HG02973 (cell line): ENCODE data around the gene HMCN1.

Experiments
- ATAC-seq: cut with Tn5 transposase; IDR thresholded peaks from one replicate; pipeline ENCODE4 v1.9.1; 2021; ENCODE audit warnings: moderate library complexity; ENCODE audit not compliant: unreplicated experiment

Gene HMCN1

DNA sequence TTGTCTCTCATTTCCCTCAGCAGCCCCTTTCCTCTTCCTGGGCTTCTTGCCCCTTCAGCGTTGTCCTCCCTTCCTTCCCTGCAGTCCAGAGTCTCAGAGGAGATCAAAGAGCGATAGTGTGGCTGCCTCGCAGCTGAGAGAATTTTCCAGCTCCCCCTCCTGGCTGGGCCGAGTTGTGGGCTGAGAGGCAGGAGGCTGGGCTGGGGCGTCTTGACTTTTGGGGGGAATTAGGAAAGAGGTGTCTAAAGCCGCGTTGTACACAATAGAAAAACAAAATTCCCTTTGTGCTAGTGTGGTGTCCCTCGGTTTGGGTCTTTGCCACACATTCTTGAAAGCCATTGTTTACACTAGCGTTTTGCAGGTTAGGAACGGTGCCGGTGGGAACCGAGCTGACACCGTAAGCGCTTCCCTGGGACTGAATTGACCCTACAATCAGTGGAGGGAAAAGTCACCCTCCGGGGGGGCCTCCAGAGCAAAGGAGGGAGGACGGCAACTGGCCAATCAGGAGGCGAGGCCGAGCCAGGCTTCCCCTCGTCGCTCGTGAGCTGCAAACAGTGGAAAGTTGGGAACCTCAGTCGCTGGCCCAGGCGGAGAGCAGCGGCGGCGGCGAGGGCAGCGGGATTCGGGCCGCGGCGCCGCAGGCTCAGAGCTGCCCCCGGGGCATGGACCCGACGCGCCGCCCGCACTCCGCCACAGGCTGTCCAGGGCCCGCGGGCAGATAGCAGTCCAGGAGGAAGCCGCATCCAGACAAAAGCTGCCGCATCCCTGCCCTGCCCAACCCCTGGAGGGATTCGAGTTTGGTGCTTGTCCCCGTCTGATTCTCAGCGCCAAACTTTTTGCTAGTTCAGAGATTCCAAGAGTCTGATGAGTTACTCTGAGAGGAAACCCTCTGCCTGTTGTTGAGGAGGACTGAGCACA is at the start of gene HMCN1:
Gene HMCN1, plus strand, starts transcription at position 574 of the 918 bp plus-strand sequence. CDS start 389 bp downstream, outside the sequence.
- no peak for ATAC-seq

DNA sequence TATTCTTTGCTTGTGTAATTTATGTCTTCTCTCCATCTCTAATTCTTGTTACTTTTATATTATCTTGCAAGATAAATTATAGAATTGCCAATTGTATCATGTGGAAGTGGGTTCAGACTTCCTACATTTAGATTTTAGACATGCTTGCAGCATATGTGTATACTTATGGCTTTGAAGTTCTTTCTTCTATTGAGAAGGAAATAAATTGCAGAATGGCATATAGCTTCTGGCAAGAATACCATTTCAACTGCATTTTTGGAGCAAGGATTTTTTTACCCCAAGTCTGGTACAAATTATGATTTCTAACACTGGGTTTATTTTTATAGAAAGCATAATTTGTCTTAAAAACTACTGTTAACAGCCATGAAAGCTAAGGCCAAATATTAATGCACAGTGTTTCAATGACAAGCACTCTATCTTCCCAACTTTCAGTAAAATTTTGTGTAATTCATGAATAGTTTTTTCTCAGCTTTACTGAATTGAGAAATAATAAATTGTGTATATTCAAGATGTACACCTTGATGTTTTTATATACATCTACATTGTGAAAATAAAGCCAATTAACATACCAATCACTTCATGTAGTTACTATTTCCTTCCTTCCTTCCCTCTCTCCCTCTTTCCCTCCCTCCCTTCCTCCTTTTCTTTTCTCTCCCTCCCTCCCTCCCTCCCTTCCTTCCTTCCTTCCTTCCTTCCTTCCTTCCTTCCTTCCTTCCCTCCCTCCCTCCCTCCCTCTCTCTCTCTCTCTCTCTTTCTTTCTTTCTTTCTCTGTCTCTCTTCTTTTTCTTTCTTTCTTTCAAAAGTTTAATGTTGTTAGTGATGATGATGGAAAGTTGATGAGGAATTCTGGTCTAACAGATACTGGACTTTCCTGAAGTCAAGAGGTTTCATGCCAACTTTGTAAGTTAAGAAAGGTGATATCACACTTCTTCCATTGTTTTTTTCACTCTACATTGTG is 47.1 kb upstream of the HMCN1 start:
- ATAC-seq = no peak

DNA sequence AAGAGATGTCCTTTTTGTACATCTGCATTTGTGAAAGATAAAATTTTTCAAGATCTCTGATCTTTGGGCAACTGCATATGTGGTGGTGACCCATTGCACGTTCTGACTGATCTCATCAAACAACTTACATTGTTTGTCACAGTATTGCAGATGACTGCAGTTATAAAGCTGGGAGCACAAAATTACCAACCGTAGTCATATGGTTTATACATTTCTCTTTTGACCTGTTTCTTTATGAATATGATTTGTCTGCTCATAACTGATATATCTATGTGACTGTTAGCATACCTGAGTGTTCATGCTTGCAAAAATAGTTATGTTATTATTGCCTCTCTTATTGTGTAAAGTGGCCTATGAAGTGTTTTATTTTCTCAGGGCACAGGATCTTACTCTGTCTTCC is 43.7 kb upstream of the HMCN1 start:
- no peak for ATAC-seq

DNA sequence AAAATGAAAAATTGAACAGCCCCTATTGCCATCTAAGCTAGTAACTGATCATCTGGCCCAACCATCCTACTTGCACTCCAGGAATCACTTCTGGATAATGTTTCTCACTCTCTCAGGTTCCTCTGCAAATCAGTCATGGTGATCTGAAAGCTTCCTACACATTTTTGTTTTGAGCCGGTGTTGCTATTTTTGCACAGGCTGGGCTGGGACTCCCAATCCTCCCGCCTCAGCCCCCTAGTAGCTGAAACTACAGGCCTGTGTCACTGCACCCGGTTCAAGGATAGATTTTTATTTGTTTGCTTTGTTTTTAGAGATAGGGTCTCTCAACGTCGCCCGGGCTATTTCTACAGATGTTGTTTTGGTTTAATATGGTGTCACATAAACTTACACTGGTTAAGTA is 40.5 kb upstream of the HMCN1 start:
- ATAC-seq = peak; percentile 21

DNA sequence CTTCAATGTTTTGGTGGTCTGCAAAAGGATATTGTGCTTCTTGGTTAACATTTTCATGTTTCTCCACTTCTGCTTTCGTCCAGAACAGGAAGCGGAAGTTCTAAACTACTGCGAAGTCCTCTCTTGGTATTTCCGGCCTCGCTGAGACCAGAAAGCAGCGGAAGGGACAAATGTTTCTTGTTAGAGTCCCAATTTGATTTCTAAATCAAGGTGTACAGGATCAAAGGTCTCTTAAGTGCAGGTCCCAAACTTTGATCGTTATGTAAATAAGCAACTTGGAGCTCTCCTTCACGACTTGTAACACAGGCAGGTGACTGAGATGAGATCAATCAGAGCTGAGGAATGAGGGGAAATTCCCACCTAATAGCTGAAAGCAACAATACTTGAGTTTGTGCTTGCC is 40.1 kb upstream of the HMCN1 start:
- ATAC-seq = peak; percentile 93

DNA sequence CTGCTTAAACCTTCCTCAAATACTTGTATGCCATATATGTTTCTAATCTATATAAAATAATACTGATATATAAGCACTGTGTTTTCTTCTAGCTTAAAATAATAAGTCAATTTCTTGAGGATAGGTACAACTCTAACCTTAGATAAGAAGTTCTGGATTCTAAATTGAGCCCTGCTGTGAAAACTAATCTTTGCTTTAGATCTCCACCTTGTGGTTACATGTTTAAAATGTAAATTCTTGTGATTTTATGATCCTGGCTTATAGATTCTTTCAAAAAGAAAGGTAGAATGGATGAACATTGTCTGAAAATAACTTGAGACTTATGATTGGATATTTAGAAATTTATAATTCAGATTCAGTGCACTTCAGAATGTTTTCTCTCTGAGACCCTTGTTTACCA is 38.9 kb upstream of the HMCN1 start:
- ATAC-seq = no peak

DNA sequence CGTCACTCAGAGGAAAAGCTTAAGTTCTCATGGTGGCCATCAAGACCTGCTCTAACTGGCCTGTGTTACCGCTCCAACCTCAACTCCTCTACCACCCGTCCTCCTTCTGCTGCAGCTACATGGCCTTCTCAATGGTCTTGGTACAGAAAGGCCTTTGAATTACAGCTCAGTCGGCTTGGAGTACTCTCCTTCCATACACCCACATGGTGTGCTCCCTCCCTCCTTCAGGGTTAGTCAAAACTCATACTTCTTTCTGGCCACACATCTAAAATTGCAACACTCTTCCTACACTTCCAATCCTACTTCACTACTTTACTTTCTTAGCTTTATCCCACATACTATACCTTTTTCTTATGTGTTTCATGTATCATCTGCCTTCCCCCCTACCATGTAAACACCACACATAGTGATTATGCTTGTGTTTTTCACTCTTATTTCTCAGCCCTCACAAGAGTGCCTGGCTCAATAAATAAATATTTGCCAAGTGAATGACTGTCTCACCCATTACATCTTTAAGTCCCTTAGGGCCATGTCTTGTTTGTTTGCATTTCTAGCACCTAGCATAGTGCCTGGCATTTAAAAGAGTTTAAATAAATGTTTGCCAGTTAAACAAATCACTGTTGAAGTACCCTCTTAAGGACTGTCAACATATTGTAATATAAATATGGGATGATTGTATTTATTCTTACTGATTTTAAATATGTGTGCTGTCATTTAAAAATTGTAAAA is 37.6 kb upstream of the HMCN1 start:
- no peak for ATAC-seq

DNA sequence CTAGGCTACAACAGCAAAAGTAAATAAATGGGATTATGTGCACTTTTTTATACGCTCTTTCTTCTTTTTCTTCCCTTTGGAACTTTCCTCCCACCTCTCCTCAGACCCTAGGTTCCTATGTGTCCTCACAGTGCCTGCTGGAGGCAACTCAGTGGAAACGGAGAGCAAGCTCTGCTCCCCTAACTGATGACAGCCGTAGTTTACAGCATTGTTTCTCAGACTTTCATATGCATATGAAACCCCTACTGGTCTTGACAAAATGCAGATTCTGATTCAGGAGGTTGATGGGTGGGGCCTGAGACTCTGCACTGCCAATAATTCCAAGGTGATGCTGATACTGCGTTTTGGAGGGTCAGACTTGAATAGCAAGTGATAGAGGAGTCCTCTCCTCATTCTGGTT is 34.3 kb upstream of the HMCN1 start:
- no peak for ATAC-seq

DNA sequence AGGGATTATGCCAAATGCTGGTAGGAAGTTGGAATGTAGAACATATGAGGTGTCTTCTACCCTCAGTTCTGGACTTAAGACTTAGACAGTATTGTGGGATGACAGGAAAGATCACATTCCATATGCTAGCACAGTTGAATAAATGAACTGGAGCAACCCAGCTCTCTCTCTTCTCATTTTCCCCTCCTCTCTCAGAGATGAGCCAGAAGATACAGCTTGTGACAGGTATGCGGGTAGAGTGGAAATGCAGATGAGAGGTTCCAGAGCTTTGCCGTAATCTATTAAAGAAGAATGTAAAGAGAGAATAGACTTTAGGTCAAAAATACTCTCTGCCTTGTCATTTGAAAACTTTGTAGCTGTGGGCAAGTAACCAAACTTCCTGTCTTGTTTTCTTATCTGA is 32.5 kb upstream of the HMCN1 start:
- ATAC-seq = no peak

DNA sequence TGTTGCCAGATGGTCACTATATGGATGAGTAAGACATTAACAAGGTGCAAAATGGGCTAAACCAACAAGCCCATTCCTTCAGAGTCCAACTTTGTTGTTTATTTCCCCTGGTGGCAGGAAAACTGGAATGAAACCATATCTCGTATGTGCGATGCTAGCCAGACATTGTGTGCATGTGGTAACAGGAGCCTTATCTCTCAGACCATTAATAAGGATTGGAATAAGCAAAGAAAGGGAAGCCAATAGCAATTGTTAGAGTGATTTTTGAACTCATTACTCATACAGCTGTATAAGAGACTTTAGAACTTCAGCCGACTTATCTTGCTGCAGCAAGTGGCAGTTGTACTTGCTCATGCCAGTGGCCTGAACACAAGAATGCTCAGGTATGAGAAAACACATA is 30.0 kb upstream of the HMCN1 start:
- ATAC-seq = no peak

DNA sequence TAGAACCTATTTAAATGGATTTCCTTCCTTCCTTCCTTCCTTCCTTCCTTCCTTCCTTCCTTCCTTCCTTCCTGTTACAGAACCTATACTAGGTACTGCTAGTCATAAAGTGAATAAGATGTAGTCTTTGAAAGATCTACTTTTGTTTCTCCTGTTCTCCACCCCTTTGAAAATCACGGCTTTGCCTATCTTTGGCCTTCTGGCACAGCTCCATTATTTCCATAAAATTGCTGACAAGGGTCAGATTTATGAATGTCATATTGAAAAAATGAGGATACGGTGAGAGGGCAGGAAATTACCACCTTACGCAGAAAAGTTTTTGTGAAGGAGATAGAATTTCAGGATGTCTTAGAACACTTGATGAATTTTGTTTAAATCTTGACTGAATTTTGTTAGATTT is 18.1 kb upstream of the HMCN1 start:
- no peak for ATAC-seq

DNA sequence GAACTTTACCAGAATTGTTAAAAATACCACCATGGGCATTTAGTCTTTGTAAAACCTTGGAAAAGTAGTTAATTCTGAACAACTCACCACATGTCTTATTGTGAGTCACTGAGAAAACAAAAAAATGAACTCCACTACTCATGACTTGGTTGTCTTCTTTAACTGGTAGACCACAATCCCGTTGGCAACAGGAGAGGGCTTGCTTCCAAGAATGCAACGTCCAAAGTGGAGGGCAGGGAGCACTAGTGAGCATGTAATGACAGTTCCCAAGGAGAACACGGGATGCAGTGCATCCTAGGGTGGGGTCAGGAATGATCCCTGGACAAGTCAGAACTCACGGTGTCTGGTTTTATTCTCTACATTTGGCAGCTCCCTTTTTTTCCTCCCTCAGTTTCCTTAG is 15.2 kb upstream of the HMCN1 start:
- ATAC-seq = no peak

DNA sequence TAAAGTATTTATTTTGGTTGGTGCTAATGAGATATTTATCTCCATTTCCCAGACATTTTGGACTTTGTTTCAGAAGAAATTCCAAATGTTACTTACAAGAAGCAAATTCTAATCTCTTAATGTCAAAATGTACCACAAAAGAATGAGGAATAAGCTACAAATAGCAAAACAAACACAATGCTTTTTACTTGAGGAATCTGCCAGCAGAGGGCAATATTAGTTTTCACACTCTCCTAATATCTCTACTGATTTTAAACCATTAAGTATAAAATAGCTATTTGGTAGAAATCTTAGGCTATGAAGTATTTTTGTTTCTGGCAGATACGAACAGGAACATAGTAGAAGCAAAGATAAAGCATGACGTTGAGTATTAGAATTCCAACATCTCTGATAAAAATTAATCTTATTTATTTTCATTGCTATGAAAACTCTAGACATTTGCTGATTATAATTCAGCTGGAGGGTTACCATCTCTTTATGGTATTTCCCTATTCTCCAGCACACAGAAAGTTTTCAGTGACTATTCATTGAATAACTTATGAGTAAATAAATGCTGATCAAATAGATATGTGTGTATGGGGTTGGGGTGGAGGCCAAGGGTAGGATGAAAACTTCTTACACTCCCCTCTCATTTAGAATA is 13.4 kb upstream of the HMCN1 start:
- no peak for ATAC-seq

DNA sequence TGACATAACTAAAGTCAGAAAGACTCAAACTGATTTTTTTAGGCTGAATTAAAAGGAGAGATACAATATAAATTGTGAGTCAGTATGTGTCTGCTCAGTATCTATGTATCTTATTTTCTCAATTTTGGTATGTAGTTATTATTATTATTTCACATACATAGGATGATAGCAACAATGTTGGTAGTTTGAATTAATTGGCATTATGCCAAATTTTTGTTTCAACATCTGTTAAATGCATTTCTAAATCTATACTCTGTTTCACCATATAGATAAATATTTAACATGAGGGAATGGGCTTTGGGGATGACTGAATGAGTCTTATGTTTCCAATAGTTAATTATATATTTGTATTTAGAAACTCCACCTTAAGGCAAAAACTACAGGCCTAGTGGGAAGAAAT is 12.6 kb upstream of the HMCN1 start:
- ATAC-seq = no peak

DNA sequence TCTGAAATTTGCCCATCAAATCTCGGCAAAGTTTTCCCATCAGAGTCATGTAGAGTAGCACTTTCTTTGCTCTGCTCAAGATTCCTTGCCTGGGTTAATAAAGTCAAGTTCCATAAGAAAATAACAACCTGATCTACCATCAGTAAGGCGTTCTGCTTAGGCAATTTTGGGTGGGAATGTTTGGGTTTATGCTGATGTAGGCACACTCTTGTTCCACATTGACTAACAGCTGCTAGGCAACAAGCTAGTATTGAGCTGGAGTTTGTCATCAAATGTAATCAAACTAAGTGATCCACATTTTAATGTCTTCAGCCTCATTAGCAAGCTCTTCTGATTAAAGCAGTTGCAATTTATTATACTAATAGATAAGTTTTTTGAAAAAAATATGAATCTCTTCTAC is 12.1 kb upstream of the HMCN1 start:
- no peak for ATAC-seq

DNA sequence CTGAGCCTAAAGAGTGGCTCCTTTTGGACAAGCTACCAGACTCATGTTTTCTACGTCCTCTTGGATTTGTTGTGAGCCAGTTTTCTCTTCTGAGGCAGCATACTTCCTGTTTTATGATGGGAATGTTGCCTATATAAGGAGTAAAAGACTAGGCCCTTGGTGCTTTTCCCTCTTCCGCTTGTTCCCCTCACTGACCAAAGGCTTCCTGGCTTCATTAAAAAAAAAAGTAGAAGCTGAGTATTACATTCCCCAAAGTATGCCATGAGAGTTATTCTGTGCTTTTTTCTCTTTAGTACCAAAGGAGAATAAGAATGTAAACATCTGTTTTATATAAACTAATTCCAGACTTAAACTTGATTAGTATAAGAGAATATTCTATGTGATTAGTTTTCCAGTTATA is 6.5 kb upstream of the HMCN1 start:
- no peak for ATAC-seq

DNA sequence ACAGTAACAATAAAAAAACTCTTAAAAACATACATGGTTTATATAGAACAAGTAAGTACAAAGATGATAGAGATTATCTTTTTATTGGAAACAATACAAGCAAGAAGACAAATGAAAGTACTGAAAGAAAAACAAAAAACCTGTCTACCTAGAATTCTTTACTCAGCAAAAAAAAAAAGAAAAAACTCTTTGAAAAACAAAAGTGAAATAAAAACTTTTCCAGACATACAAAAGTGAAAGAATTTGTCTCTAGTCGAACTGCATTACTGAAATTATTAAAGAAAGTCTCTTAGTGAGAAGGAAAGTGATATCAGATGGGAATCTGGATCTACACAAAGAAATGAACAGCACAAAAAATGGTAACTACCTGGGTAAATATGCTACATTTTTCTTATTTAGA is 2.7 kb upstream of the HMCN1 start:
- no peak for ATAC-seq

DNA sequence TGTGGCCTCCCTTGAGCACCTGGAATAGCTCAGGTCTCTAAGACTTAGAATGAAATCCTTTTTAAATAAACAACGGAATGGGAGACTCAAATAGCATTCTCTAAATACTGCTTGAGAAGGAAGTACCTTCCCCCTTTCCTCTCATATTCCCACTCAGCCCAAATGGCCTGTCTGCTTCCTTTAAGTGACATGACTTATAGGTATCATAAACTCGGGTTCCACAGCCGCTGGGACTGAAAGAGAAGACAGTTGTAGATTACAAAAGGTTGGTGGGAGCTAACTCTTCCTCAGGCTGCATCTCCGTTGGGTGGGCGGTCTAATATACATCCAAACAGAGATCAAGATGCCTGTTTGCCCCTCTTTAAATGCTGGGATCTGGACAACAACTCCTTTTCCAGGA is 1.2 kb upstream of the HMCN1 start:
- ATAC-seq = no peak

DNA sequence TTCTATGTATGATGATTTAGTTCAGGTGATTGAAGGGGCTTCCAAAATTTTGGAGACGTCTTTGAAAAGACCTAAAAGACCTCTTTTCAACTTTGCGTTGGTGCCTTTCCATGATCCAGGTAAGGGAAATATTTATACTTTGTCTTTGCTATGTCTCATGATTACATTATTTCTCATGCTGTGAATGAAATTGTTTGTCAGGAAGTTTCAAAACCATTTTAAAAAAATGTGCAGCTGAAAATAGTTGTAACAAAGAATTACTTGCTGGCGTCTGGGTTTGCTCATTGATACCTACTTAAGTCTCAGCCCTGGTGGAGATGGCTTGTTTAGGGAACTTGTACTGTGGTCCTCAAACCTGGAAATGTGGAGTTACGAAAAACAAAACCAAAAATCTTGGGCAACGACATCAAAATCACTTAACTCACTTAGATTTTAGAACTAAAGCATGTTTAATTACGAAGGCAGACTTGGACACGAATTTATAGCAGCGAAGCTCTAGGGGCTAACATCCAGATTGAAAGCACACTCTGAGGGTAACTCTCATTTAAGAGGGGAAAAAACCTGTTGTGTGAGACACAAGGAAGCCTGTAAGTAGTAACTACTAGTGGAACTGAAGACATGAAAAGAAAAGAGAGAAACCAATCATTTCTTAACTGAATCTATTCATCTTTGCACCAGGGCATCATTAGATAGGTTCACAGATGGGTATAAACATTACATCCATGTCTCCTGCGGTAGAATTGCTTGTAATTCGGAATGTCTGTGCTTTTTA is 924 bp downstream of the HMCN1 start:
- no peak for ATAC-seq

DNA sequence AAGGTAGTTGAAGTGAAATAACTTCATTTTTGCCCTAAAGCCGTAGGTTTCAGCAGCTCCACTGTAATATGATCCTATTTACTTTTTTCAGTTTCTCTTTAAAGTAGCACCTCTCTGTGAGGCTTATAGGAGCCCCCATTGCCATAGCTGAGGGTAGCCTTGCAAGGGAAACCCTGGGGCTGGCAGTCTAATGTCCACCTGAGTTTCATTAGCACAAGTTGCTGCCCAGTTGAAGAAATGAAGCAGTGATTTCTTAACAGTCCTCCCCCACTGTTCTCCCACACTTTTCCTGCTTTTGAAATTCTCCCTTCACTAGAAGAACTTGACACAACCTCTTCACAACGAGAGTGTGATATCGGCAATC is 1.5 kb downstream of the HMCN1 start:
- no peak for ATAC-seq
